ENCODE data around the gene TOX2. TPM values are rescaled to one million over a fixed set of nuclear protein-coding genes. Genes with fewer than 3 reads are reported as not detected.

TOX2 gene
- total RNA-seq, 3 donors from 2014 or later (not counting 1 experiment from before 2014, with no cell fraction given), result 0.93 to 1.8 (median 1.2) TPM

DNA sequence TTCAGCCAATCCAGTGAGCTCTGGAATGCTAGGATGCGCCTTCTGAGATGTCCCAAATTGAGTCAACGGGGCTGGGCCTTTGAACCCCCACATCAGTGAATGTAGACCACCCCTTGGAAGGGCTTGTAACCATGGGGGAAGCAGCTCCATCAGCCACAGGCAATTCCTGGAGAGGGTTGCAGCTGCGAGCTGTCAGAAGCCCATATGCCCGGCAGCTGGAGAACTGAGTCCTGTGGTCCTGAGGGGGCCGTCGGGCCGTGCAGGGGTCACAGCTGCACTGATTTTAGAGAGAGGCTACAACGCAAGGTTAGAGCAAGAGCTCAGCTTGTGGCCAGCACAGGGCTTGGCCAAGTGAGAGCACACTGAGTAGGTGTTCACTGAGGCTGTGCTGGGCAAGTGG lies 121.3 kb downstream of the TOX2 start:
- Histone ChIP-seq H3K4me3 (ENCODE audit: low read length) (no peak overlapping the region), H3K27me3 (ENCODE audit: control insufficient read depth, insufficient read depth, low read length) (peaks cover 3% of the 10 kb centered on the region), H3K36me3 (ENCODE audit: control insufficient read depth, insufficient read depth, low read length) (no peaks in the 10 kb centered on the region), H3K4me1 (ENCODE audit: control insufficient read depth, insufficient read depth, low read length) (no peaks in the 10 kb centered on the region), H3K9me3 (ENCODE audit: control insufficient read depth, insufficient read depth, low read length) (no peaks in the 10 kb centered on the region), H3K27ac (ENCODE audit: low read length) (no peak overlapping the region)
- H3K4me3 Mint-ChIP-seq, result no peak overlapping the region
- H3K27ac Mint-ChIP-seq, result no peak overlapping the region
- intact Hi-C loops (cut with micrococcal nuclease), result no loop called here
- WGBS (ENCODE audit: insufficient coverage), result 92% methylated on average over 8 of the region's 8 CpGs
- no peaks in the 10 kb centered on the region for H3K9me3 Mint-ChIP-seq
- DNase-seq (no peak), ATAC-seq (no peak)
- H3K4me1 Mint-ChIP-seq, result peaks cover 18 to 34% of the 10 kb centered on the region in 2 donors
- H3K36me3 Mint-ChIP-seq, result no peaks in the 10 kb centered on the region
- H3K27me3 Mint-ChIP-seq (ENCODE audit: low read depth in 2 of 2), result peaks cover 68 to 91% of the 10 kb centered on the region in 2 donors
- TF ChIP-seq CTCF (IDR thresholded peaks at IDR 0.05), result no peak

- peaks cover 65 to 87% of the 10 kb centered on the region in 2 donors for H3K27me3 Mint-ChIP-seq (ENCODE audit: low read depth in 2 of 2)
- peaks cover 18 to 30% of the 10 kb centered on the region in 2 donors for H3K4me1 Mint-ChIP-seq
- WGBS (ENCODE audit: insufficient coverage), result 96% methylated on average over 4 of the region's 4 CpGs
- intact Hi-C loops (cut with micrococcal nuclease), result no loop called here
- H3K36me3 Mint-ChIP-seq, result no peaks in the 10 kb centered on the region
- H3K27ac Mint-ChIP-seq, result no peak overlapping the region
- Histone ChIP-seq H3K27ac (ENCODE audit: low read length) (no peak overlapping the region), H3K36me3 (ENCODE audit: control insufficient read depth, insufficient read depth, low read length) (no peaks in the 10 kb centered on the region), H3K9me3 (ENCODE audit: control insufficient read depth, insufficient read depth, low read length) (no peaks in the 10 kb centered on the region), H3K27me3 (ENCODE audit: control insufficient read depth, insufficient read depth, low read length) (peaks cover 3% of the 10 kb centered on the region), H3K4me3 (ENCODE audit: low read length) (no peak overlapping the region), H3K4me1 (ENCODE audit: control insufficient read depth, insufficient read depth, low read length) (no peaks in the 10 kb centered on the region)
- H3K4me3 Mint-ChIP-seq, result no peak overlapping the region
- no peak for DNase-seq
- no peak for TF ChIP-seq CTCF (IDR thresholded peaks at IDR 0.05)
- no peak for ATAC-seq
- H3K9me3 Mint-ChIP-seq, result no peaks in the 10 kb centered on the region
Observed at GRCh38 chr20:44036441-44036840, 121.8 kb downstream of the TOX2 start.

- no peaks in the 10 kb centered on the region for H3K4me1 ChIP-seq (ENCODE audit: control insufficient read depth, insufficient read depth, low read length)
- no peak overlapping the region for H3K4me3 ChIP-seq (ENCODE audit: low read length)
- peaks cover 4% of the 10 kb centered on the region for H3K27me3 ChIP-seq (ENCODE audit: control insufficient read depth, insufficient read depth, low read length)
- WGBS (ENCODE audit: insufficient coverage), result 61% methylated on average over 15 of the region's 15 CpGs
- Mint-ChIP-seq H3K4me1 (peaks cover 7 to 10% of the 10 kb centered on the region in 2 donors), H3K4me3 (no peak overlapping the region), H3K27ac (no peak overlapping the region), H3K36me3 (no peaks in the 10 kb centered on the region), H3K9me3 (no peaks in the 10 kb centered on the region), H3K27me3 (ENCODE audit: low read depth in 2 of 2) (peaks cover 67 to 87% of the 10 kb centered on the region in 2 donors)
- TF ChIP-seq CTCF (IDR thresholded peaks at IDR 0.05), result no peak
- no peaks in the 10 kb centered on the region for H3K36me3 ChIP-seq (ENCODE audit: control insufficient read depth, insufficient read depth, low read length)
- H3K9me3 ChIP-seq (ENCODE audit: control insufficient read depth, insufficient read depth, low read length), result no peaks in the 10 kb centered on the region
- H3K27ac ChIP-seq (ENCODE audit: low read length), result no peak overlapping the region
- ATAC-seq (no peak), DNase-seq (no peak)
- intact Hi-C loops (cut with micrococcal nuclease), result no loop called here
Observed at GRCh38 chr20:44038681-44039123, 124.0 kb downstream of the TOX2 start.

GRCh38 chr20:44039147-44039546 lies 124.5 kb downstream of the TOX2 start:
- Histone ChIP-seq H3K27me3 (ENCODE audit: control insufficient read depth, insufficient read depth, low read length) (peaks cover 4% of the 10 kb centered on the region), H3K4me3 (ENCODE audit: low read length) (no peak overlapping the region), H3K4me1 (ENCODE audit: control insufficient read depth, insufficient read depth, low read length) (no peaks in the 10 kb centered on the region), H3K36me3 (ENCODE audit: control insufficient read depth, insufficient read depth, low read length) (no peaks in the 10 kb centered on the region), H3K27ac (ENCODE audit: low read length) (no peak overlapping the region), H3K9me3 (ENCODE audit: control insufficient read depth, insufficient read depth, low read length) (no peaks in the 10 kb centered on the region)
- TF ChIP-seq CTCF (IDR thresholded peaks at IDR 0.05), result no peak
- 78% methylated on average over 1 of the region's 1 CpG for WGBS (ENCODE audit: insufficient coverage)
- Mint-ChIP-seq H3K36me3 (no peaks in the 10 kb centered on the region), H3K9me3 (no peaks in the 10 kb centered on the region), H3K27me3 (ENCODE audit: low read depth in 2 of 2) (peaks cover 71 to 87% of the 10 kb centered on the region in 2 donors), H3K4me3 (no peak overlapping the region), H3K4me1 (peaks cover 6 to 10% of the 10 kb centered on the region in 2 donors), H3K27ac (no peak overlapping the region)
- ATAC-seq (no peak), DNase-seq (no peak)
- intact Hi-C loops (cut with micrococcal nuclease), result no loop called here
